Measurements from ENCODE around the gene NFKB1.

NFKB1 gene

DNA sequence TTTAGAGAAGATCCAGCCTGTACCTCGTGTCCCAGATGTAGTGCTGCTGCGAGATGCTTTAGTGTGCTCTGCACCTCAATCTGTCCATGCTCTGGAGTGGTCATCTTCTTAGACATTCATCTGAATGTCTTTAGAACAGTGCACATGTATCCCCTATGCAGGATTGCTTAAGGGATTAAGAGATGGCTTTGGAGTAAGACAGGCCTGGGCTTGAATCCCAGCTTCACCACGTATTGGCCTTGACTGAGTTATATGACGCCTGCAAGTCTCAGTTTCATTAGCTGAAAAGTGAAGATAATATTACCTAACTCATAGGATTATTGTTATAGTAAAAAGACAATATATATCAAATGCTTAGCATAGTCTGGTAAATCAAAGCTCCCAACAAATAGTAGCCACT, 98.3 kb downstream of the NFKB1 start:
- TF ChIP-seq SPI1 (IDR thresholded peaks at IDR 0.05; ENCODE audit: borderline replicate concordance, low read depth) (no peak), POLR2AphosphoS5 (IDR thresholded peaks at IDR 0.05; ENCODE audit: low read depth) (no peak), GABPA (IDR thresholded peaks at IDR 0.05; ENCODE audit: low read depth) (no peak), REST (IDR thresholded peaks at IDR 0.05; ENCODE audit: insufficient replicate concordance, low read depth) (no peak)
- TF ChIP-seq, protein P1, sequence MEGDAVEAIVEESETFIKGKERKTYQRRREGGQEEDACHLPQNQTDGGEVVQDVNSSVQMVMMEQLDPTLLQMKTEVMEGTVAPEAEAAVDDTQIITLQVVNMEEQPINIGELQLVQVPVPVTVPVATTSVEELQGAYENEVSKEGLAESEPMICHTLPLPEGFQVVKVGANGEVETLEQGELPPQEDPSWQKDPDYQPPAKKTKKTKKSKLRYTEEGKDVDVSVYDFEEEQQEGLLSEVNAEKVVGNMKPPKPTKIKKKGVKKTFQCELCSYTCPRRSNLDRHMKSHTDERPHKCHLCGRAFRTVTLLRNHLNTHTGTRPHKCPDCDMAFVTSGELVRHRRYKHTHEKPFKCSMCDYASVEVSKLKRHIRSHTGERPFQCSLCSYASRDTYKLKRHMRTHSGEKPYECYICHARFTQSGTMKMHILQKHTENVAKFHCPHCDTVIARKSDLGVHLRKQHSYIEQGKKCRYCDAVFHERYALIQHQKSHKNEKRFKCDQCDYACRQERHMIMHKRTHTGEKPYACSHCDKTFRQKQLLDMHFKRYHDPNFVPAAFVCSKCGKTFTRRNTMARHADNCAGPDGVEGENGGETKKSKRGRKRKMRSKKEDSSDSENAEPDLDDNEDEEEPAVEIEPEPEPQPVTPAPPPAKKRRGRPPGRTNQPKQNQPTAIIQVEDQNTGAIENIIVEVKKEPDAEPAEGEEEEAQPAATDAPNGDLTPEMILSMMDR (IDR thresholded peaks at IDR 0.05; ENCODE audit: insufficient read depth, low read length): no peak
- Histone ChIP-seq H3K4me3 (replicated peaks; ENCODE audit: insufficient read depth, low read length) (no peak overlapping the region), H3K27ac (replicated peaks) (no peak overlapping the region), H3K27me3 (ENCODE audit: insufficient read depth, poor library complexity, severe bottlenecking) (no peaks in the 10 kb centered on the region)
- no peak for DNase-seq (ENCODE audit: low read depth in 1 of 2, low spot score in 1 of 2)

GRCh38 chr4:102599886-102600285, 98.7 kb downstream of the NFKB1 start:
- Histone ChIP-seq H3K27me3 (ENCODE audit: insufficient read depth, poor library complexity, severe bottlenecking) (no peaks in the 10 kb centered on the region), H3K27ac (replicated peaks) (no peak overlapping the region), H3K4me3 (replicated peaks; ENCODE audit: insufficient read depth, low read length) (no peak overlapping the region)
- TF ChIP-seq REST (IDR thresholded peaks at IDR 0.05; ENCODE audit: insufficient replicate concordance, low read depth): no peak
- no peak for TF ChIP-seq GABPA (IDR thresholded peaks at IDR 0.05; ENCODE audit: low read depth)
- no peak for TF ChIP-seq POLR2AphosphoS5 (IDR thresholded peaks at IDR 0.05; ENCODE audit: low read depth)
- TF ChIP-seq SPI1 (IDR thresholded peaks at IDR 0.05; ENCODE audit: borderline replicate concordance, low read depth): no peak
- TF ChIP-seq, protein P1 (IDR thresholded peaks at IDR 0.05; ENCODE audit: insufficient read depth, low read length): no peak
- DNase-seq (ENCODE audit: low read depth in 1 of 2, low spot score in 1 of 2): no peak

DNA sequence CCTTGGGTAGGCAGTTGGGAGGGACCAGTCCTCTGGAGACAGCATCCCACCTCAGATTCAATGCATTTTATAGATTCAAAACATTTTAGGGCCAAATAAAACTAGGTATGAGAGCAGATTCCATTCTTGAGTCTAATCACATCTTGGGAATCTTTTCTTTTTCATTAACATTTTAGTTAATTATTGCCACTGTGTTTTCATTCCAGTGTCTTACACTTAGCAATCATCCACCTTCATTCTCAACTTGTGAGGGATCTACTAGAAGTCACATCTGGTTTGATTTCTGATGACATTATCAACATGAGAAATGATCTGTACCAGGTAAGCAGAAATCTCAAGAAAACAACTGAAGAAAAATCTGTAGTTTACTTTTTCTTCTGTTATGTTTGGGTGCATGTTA, 99.5 kb downstream of the NFKB1 start:
- no peak for TF ChIP-seq GABPA (IDR thresholded peaks at IDR 0.05; ENCODE audit: low read depth)
- no peak for TF ChIP-seq SPI1 (IDR thresholded peaks at IDR 0.05; ENCODE audit: borderline replicate concordance, low read depth)
- TF ChIP-seq, protein P1 (IDR thresholded peaks at IDR 0.05; ENCODE audit: insufficient read depth, low read length): no peak
- no peak for TF ChIP-seq POLR2AphosphoS5 (IDR thresholded peaks at IDR 0.05; ENCODE audit: low read depth)
- no peak for TF ChIP-seq REST (IDR thresholded peaks at IDR 0.05; ENCODE audit: insufficient replicate concordance, low read depth)
- H3K4me3 ChIP-seq (replicated peaks; ENCODE audit: insufficient read depth, low read length): no peak overlapping the region
- H3K27me3 ChIP-seq (ENCODE audit: insufficient read depth, poor library complexity, severe bottlenecking): no peaks in the 10 kb centered on the region
- no peak for DNase-seq (ENCODE audit: low read depth in 1 of 2, low spot score in 1 of 2)
- no peak overlapping the region for H3K27ac ChIP-seq (replicated peaks)
